Measurements from ENCODE around the gene BCL2A1. TPM values are rescaled to one million over a fixed set of nuclear protein-coding genes. Genes with fewer than 3 reads are reported as not detected.

BCL2A1 gene
- total RNA-seq, 1 experiment from 2014 or later: not detected

DNA sequence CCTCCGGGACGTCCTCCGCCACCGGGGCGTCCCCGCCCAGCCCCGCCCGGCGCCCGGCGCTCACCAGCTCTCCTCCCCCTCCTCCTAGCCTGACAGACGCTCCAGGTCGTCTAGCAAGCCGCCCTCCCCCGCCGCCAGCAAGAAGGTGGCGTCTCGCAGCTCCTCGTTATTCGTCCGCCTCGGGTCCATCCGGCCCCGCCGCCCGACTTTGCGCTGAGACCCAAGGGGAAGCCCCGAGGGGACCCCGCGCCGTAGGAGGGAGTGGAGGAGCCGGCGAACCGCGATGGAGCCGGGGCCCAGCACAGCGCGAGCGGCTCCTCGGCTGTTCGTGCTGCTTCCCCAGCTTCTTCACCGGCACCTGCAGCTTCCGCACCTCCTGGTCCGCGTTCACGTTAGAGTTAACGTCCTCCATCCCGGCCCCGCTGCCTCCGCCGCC, 47.9 kb downstream of the BCL2A1 start:
- Histone ChIP-seq H4K20me1 (ENCODE audit: control insufficient read depth, insufficient read depth, insufficient read length) (no peaks in the 10 kb centered on the region), H3K79me2 (ENCODE audit: insufficient read depth, low read length) (peaks cover 15% of the 10 kb centered on the region; the same call in 1 of the 2 replicates), H2BK5ac (ENCODE audit: insufficient read length, low read length) (no peak overlapping the region), H3K27me3 (ENCODE audit: insufficient read depth, low read length) (no peaks in the 10 kb centered on the region), H3K4ac (ENCODE audit: low read depth, low read length) (no peak overlapping the region), H2AK5ac (ENCODE audit: insufficient read length, low read length) (no peak overlapping the region), H4K91ac (ENCODE audit: insufficient read length, low read depth, low read length) (no peak overlapping the region), H3T11ph (ENCODE audit: low read length) (no peak overlapping the region), H3K14ac (ENCODE audit: insufficient read depth, low read length) (peak overlapping the region; percentile 95), H3K79me1 (ENCODE audit: insufficient read depth, low read depth, low read length, poor library complexity, severe bottlenecking) (no peaks in the 10 kb centered on the region), H3K23me2 (ENCODE audit: insufficient read length, low read depth, low read length, poor library complexity, severe bottlenecking) (peaks cover 7% of the 10 kb centered on the region), H2AFZ (ENCODE audit: low read length) (no peak overlapping the region), H3K56ac (ENCODE audit: insufficient read length, low read depth, low read length) (no peak overlapping the region), H4K5ac (ENCODE audit: insufficient read length, low read depth, low read length) (no peak overlapping the region), H3K18ac (ENCODE audit: insufficient read length, low read depth, low read length) (peak overlapping the region; percentile 89), H4K8ac (replicated peaks; ENCODE audit: insufficient read length, low read depth, low read length) (no peak overlapping the region), H3K4me2 (ENCODE audit: insufficient read depth, insufficient read length, low read length) (peak overlapping the region; percentile 92), H2BK15ac (ENCODE audit: low read depth, low read length) (no peak overlapping the region), H3K9me3 (ENCODE audit: control insufficient read depth, low read depth, low read length) (peaks cover 8% of the 10 kb centered on the region), H2BK12ac (ENCODE audit: insufficient read length, low read depth, low read length) (no peak overlapping the region), H2BK120ac (ENCODE audit: low read depth, low read length, poor library complexity, severe bottlenecking) (peak overlapping the region; percentile 71), H3K23ac (ENCODE audit: insufficient read length, low read depth, low read length) (no peak overlapping the region), H3K27ac (ENCODE audit: insufficient read length, low read depth, low read length) (no peak overlapping the region), H2BK20ac (ENCODE audit: low read depth, low read length, poor library complexity, severe bottlenecking) (no peak overlapping the region), H3K4me1 (ENCODE audit: insufficient read depth, low read length) (no peaks in the 10 kb centered on the region), H3K9ac (ENCODE audit: extremely low read depth, insufficient read length, low read length) (peak overlapping the region; percentile 94)
- TF ChIP-seq, protein P1, sequence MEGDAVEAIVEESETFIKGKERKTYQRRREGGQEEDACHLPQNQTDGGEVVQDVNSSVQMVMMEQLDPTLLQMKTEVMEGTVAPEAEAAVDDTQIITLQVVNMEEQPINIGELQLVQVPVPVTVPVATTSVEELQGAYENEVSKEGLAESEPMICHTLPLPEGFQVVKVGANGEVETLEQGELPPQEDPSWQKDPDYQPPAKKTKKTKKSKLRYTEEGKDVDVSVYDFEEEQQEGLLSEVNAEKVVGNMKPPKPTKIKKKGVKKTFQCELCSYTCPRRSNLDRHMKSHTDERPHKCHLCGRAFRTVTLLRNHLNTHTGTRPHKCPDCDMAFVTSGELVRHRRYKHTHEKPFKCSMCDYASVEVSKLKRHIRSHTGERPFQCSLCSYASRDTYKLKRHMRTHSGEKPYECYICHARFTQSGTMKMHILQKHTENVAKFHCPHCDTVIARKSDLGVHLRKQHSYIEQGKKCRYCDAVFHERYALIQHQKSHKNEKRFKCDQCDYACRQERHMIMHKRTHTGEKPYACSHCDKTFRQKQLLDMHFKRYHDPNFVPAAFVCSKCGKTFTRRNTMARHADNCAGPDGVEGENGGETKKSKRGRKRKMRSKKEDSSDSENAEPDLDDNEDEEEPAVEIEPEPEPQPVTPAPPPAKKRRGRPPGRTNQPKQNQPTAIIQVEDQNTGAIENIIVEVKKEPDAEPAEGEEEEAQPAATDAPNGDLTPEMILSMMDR (conservative IDR thresholded peaks at IDR 0.05): no peak
- no peaks in the 10 kb centered on the region; the same call in 1 of the 2 replicates for H3K27me3 Mint-ChIP-seq (ENCODE audit: low read depth)
- peak overlapping the region; percentile 98 to 99 for H3K4me3 Mint-ChIP-seq
- peaks cover 43 to 44% of the 10 kb centered on the region in 2 experiments for H3K9me3 Mint-ChIP-seq
- peaks cover 48 to 54% (median 48%) of the 10 kb centered on the region in 3 experiments for H3K36me3 Mint-ChIP-seq (ENCODE audit: insufficient read depth in 1 of 3, low read depth in 3 of 3)
- no peak for DNase-seq
- H3K27ac Mint-ChIP-seq: peak overlapping the region; percentile 84 to 98 (median 90); a peak in 6 of 7 replicates
- H3K4me1 Mint-ChIP-seq: peaks cover 11 to 20% of the 10 kb centered on the region in 2 experiments
- WGBS (ENCODE audit: extremely low coverage, insufficient read length, low lambda C conversion rate): no CpG with 5 or more reads among the region's 51 CpGs
